Esophagus (tissue), 2 donors: ENCODE results near the gene BRD3OS. TPM values are rescaled to one million over a fixed set of nuclear protein-coding genes. Genes with fewer than 3 reads are reported as not detected.

Experiments
- H3K27ac ChIP-seq, 2 donors: one replicate each; pipeline ENCODE4 v1.5.1; 2013; ENCODE audit warnings: low read depth in 2 of 2, mild to moderate bottlenecking in 2 of 2, inconsistent platforms in 1 of 2, low read length in 1 of 2, moderate library complexity in 1 of 2
- H3K27me3 ChIP-seq, 2 donors: one replicate each; pipeline ENCODE4 v1.6.1; 2013; ENCODE audit warnings: low read length in 2 of 2, control low read depth in 1 of 2, mild to moderate bottlenecking in 1 of 2; ENCODE audit not compliant: insufficient read depth in 2 of 2, control insufficient read depth in 1 of 2
- H3K36me3 ChIP-seq, 2 donors: one replicate each; pipeline ENCODE4 v1.6.1; 2013; ENCODE audit warnings: low read length in 1 of 2; ENCODE audit not compliant: control insufficient read depth in 2 of 2, insufficient read depth in 2 of 2
- H3K4me1 ChIP-seq, 2 donors: one replicate each; pipeline ENCODE4 v1.6.1; 2013; ENCODE audit warnings: low read length in 1 of 2; ENCODE audit not compliant: control insufficient read depth in 2 of 2, insufficient read depth in 2 of 2
- H3K4me3 ChIP-seq, 2 donors: one replicate each; pipeline ENCODE4 v1.5.1; 2013; ENCODE audit warnings: low read length in 2 of 2, mild to moderate bottlenecking in 2 of 2, low read depth in 1 of 2, moderate library complexity in 1 of 2
- H3K9me3 ChIP-seq, 2 donors: one replicate each; pipeline ENCODE4 v1.6.1; 2013; ENCODE audit warnings: mild to moderate bottlenecking in 2 of 2, low read depth in 1 of 2, low read length in 1 of 2, moderate library complexity in 1 of 2; ENCODE audit not compliant: control insufficient read depth in 2 of 2, insufficient read depth in 1 of 2
- whole genome bisulfite sequencing, 2 donors: extraction: QIAGEN DNeasy Blood & Tissue Kit; methylation state at CpG; one replicate each; pipeline ENCODE4 v1.1.7; 2013; 5-methylcytosine and 5-hydroxymethylcytosine counted together
- polyA plus RNA-seq, 2 donors: library from polyadenylated mRNA; stranded (reverse); fragments of 200-250 nt; gene quantifications; one replicate each; pipeline ENCODE4 v1.2.3, GENCODE V29; 2013
- donor health status: healthy with polysubstance abuse.
- donor health status: Bipolar disorder and iron deficiency.

BRD3OS gene
- polyA plus RNA-seq, 2 donors = 2.7 to 3.5 TPM

DNA sequence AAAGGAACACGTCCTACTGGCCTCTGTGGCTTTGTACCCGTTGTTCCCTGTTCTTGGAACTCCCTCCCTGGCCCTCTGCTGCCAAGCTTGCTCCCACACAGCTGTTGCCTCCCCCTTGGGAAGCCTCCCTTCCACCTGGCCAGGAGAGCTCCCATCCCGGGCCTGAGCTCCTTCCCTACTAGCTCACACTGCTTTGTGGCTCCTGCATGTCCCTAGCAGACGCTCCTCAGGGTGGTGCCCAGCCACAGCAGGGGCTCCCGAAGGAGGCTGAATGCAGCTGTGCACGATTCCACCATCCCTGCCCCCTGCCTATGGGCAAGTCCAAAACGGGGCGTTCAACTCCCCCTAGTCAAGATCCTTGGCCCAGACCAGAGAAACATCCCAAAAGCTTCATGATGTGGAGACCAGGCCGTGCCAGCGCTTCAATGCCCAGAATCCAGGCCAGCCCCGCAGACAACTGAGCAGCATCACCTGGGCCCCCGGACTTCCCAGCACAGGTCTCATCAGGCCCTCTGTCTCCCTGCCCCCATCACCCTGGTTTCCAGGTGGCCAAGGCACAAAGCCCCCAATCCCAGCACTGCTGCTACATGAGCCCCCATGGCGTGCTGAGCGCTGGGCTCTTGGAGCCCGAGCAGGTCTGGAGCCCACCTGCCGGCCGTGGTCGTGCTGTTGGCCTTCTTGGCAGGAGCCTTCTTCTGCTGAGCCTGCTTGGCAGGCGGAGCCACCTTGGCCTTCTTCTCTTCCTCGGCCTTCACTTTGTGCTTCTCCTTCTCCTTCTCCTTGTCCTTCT, 14.3 kb downstream of the BRD3OS start:
- H3K36me3 ChIP-seq = peaks cover 8 to 47% of the 10 kb centered on the region in 2 donors
- WGBS, 2 donors = 89 to 94% methylated on average over 20 of the region's 20 CpGs
- H3K27me3 ChIP-seq = no peaks in the 10 kb centered on the region
- no peaks in the 10 kb centered on the region for H3K9me3 ChIP-seq
- H3K4me3 ChIP-seq = no peak overlapping the region
- no peak overlapping the region for H3K27ac ChIP-seq
- peaks cover 0 to 7% of the 10 kb centered on the region in 2 donors for H3K4me1 ChIP-seq

DNA sequence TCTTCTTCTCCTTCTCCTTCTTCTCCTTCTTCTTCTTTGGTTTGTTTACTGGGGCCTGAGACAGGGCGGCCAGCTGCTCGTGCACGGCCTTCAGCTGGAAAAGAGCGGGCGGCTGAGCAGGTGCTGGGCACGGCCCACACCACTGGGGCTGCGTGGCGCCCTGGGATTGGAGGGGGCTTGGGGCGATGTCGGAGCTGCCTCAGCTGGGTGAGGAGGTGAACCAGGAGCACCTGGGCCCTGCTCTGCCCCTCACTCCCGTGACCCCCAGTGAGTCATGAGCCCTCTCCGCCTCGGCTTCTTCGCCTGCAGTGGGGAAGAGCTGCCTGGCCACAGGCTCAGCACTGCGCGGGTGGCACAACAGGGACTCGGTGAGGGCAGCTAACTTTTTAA, 14.9 kb downstream of the BRD3OS start:
- WGBS, 2 donors = 94 to 96% methylated on average over 17 of the region's 17 CpGs
- Histone ChIP-seq H3K27ac (no peak overlapping the region), H3K36me3 (peaks cover 4 to 46% of the 10 kb centered on the region in 2 donors)

DNA sequence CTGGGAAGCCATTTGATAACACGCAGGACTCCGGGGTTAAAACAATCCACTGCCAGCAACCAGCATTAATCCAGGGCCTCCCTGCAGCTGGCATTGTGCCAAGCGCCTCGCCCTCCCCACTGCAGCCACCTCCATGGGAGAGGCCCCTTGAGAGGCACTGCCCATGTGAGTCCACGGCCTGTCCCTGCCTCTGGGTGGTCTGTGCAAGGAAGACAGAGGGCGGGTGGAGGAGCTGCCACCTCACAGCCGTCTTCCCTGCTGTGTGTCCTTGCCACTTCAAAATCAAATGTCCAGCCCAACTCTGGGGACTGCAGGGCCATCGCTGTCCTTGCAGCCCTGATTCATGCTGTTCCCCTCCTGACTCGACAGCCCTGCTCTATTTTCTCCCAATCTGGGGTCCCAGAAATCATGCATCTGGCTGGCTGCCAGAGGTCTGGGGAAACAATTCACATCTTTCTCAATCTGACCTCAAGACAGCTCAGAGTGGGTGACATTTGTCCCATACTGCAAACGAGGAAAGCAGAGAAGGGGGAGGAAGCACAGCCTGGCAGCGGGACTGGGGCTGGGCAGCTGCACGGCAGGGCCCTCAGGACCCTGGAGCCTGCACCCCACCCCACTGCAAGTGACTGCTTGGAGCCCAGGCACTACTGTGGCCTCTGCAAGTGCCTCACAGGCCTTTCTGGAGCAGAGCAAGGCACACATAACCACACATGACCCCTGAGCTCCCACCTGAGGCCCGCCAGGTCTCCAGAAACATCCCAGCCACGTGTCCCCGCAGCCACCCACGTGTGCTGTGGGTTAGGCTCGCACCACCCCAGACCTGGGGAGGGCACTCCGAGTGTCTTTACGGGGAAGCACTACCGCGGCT, 15.7 kb downstream of the BRD3OS start:
- Histone ChIP-seq H3K27ac (no peak overlapping the region), H3K4me1 (peaks cover 0 to 7% of the 10 kb centered on the region in 2 donors), H3K9me3 (no peaks in the 10 kb centered on the region), H3K27me3 (no peaks in the 10 kb centered on the region), H3K4me3 (no peak overlapping the region), H3K36me3 (peaks cover 7 to 45% of the 10 kb centered on the region in 2 donors)
- WGBS, 2 donors = 70 to 71% methylated on average over 20 to 21 of the region's 21 CpGs

More for the DNA sequence above, 14.9 kb downstream of the BRD3OS start:
- H3K9me3 ChIP-seq = no peaks in the 10 kb centered on the region
- no peak overlapping the region for H3K4me3 ChIP-seq
- H3K4me1 ChIP-seq = peaks cover 0 to 7% of the 10 kb centered on the region in 2 donors
- H3K27me3 ChIP-seq = no peaks in the 10 kb centered on the region

DNA sequence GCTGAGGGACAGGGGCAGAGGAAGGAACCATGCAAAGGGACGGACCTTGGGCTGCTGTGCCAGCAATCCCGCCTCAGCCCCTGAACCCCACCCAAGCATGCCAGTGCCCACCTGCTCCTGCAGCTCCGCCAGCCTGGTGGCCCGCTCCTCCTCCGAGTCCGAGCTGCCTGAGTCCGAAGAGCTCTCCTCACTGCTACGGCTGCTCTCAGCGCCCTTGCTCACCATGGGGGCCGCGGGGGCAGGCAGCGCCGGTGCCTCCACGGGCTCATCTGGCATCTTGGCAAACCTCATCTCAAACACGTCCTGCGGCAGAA, 16.3 kb downstream of the BRD3OS start:
- Histone ChIP-seq H3K27me3 (no peaks in the 10 kb centered on the region), H3K36me3 (peaks cover 7 to 46% of the 10 kb centered on the region in 2 donors), H3K9me3 (no peaks in the 10 kb centered on the region), H3K4me3 (no peak overlapping the region), H3K27ac (no peak overlapping the region), H3K4me1 (peaks cover 0 to 7% of the 10 kb centered on the region in 2 donors)
- 90 to 92% methylated on average over 16 of the region's 16 CpGs for WGBS, 2 donors

DNA sequence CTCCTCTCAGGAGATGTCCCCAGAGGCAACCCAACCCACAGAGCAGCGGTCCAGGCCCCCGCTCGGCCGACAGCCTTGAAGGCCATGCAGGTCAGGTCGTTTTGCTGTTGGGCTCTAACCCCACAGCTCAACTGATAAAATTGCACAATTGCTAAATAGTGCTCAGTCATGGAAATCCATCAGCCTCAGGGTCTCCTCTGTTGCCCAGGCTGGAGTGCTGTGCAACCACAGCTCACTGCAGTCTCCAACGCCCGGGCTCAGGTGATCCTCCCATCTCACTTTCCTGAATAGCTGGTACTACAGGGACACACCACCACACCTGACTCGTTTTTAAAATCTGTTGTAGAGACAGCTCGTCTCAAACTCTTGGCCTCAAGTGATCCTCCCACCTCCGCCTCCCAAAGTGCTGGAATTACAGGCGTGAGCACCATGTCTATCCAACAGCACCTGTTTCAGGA, 18.3 kb downstream of the BRD3OS start:
- Histone ChIP-seq H3K9me3 (no peaks in the 10 kb centered on the region), H3K4me1 (peaks cover 0 to 13% of the 10 kb centered on the region in 2 donors), H3K27me3 (no peaks in the 10 kb centered on the region), H3K27ac (no peak overlapping the region), H3K36me3 (peaks cover 16 to 61% of the 10 kb centered on the region in 2 donors), H3K4me3 (no peak overlapping the region)
- 77 to 82% methylated on average over 11 of the region's 11 CpGs for WGBS, 2 donors

DNA sequence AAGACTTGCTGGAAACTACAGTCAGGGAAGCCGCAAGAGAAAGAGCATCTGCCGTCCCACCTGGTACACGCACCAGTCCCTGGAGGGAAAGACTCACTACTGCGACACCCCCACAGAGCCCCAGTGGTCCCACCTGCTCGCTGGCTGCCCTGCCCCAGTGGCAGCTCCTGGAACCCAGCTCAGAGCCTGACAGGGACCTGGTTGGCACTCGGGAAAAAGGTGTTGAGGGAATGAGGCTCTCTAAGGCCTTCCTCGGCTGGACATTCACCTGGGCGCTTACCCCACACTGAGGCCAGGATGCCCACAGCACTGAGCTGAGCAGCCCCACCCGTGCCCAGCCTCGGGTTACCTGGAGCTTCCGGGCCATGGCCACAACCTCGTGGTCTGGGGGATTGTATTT, 19.7 kb downstream of the BRD3OS start:
- H3K9me3 ChIP-seq = no peaks in the 10 kb centered on the region
- 89 to 90% methylated on average over 12 of the region's 12 CpGs for WGBS, 2 donors
- no peak overlapping the region for H3K27ac ChIP-seq
- H3K4me1 ChIP-seq = peaks cover 5 to 13% of the 10 kb centered on the region in 2 donors
- H3K4me3 ChIP-seq = no peak overlapping the region
- H3K36me3 ChIP-seq = peaks cover 18 to 64% of the 10 kb centered on the region in 2 donors
- H3K27me3 ChIP-seq = no peaks in the 10 kb centered on the region

DNA sequence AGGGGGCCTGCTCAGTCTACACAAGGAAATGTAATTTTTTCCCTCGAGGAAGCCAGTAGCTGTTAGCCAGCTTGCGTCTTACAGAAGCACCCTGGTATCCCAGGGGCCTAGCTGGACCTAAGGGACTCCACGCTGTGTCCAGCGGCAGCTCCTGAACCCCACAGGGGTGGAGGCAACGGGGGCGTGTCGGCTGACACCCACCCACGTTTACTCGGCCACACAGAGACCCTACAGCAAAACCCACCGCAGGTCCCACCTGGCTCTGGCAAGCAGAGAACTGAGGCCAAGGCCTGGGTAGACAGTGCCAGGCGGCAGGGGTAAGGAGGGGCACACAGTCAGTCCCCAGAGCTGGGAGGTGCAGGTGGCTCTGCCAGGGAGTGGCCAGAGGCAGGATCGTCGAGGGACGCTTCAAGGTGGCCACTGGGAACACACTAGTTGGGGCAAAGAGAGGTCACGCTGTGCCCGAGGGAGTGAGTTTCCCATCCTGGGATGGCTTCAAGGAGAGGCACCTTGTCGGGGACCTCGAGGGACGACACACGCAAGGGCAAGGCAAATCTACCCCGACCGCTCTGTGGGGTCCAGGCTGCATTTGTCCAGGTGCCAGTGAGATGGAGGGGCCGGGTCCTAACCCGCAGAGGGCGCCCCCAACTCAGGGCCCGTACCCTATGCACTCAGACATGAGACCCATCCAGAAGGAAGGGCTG, 20.7 kb downstream of the BRD3OS start:
- no peak overlapping the region for H3K27ac ChIP-seq
- no peak overlapping the region for H3K4me3 ChIP-seq
- WGBS, 2 donors = 82 to 84% methylated on average over 26 of the region's 26 CpGs
- H3K27me3 ChIP-seq = no peaks in the 10 kb centered on the region
- H3K9me3 ChIP-seq = no peaks in the 10 kb centered on the region
- H3K4me1 ChIP-seq = peaks cover 5 to 10% of the 10 kb centered on the region in 2 donors
- peaks cover 18 to 66% of the 10 kb centered on the region in 2 donors for H3K36me3 ChIP-seq

DNA sequence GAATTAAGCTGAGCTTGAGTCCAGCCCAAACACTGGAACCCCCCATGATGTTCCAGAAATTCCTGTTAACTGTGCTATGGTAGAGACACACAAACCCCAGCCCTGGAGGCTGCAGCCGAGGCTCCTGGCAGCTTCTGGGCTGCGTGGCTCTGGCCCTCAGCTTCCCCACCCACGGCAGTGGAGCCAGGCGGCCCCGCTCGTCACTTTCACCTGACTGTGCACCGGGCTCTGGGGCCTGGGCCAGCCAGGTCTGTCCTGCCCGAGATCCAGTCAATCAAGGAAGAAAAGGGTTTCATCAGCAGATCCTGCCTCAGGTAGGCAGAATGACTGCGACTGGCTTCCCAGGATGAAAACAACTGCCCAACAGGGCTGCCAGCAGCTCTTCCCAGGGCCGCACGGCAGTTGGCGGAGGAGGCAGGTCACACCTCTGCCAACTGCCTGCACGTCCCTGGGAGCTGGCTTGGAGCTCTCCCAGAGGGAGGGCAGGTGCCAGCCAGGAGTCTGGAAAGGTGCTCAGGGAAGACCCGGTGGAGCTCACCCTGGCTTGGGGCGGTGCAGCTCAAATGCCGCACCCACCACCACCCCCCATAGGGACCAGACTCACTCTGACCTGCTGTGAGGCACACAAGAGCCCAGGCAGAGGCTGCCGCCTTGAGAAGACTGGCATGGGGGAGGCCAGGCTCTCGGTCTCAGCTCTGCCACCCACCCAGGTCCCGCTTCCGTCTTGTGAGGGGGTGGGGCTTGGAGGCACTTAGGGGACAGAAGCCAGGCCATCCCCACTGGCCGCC, 21.8 kb downstream of the BRD3OS start:
- no peaks in the 10 kb centered on the region for H3K27me3 ChIP-seq
- peaks cover 18 to 67% of the 10 kb centered on the region in 2 donors for H3K36me3 ChIP-seq
- no peak overlapping the region for H3K4me3 ChIP-seq
- no peaks in the 10 kb centered on the region for H3K9me3 ChIP-seq
- H3K27ac ChIP-seq = no peak overlapping the region
- peaks cover 5 to 7% of the 10 kb centered on the region in 2 donors for H3K4me1 ChIP-seq
- WGBS, 2 donors = 57 to 66% methylated on average over 19 to 21 of the region's 21 CpGs
